ENCODE data around the gene TIMP4.

TIMP4 gene

DNA sequence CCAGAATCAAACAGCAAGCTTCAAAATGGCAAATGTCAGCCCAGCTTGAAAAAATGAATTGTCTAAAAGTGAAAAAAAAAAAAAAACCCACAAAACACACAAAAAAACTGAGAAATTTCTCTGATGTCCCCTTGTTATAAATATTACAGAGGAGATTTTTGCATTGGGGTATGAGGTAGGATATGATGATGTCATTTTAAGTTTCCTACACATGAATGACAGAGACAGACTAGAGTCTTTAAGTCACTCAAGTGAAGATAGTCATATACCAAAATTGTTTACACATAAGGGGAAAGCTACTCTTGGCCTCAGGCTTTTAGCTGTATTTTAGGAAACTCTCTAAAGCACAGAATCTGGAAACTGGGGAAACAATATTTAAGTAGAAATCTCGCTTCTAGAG lies 32.9 kb downstream of the TIMP4 start:
- Histone ChIP-seq H3K27ac (no peak overlapping the region), H3K4me3 (no peak overlapping the region)
- DNase-seq (ENCODE audit: low spot score): no peak
- TF ChIP-seq, protein P1, sequence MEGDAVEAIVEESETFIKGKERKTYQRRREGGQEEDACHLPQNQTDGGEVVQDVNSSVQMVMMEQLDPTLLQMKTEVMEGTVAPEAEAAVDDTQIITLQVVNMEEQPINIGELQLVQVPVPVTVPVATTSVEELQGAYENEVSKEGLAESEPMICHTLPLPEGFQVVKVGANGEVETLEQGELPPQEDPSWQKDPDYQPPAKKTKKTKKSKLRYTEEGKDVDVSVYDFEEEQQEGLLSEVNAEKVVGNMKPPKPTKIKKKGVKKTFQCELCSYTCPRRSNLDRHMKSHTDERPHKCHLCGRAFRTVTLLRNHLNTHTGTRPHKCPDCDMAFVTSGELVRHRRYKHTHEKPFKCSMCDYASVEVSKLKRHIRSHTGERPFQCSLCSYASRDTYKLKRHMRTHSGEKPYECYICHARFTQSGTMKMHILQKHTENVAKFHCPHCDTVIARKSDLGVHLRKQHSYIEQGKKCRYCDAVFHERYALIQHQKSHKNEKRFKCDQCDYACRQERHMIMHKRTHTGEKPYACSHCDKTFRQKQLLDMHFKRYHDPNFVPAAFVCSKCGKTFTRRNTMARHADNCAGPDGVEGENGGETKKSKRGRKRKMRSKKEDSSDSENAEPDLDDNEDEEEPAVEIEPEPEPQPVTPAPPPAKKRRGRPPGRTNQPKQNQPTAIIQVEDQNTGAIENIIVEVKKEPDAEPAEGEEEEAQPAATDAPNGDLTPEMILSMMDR (IDR thresholded peaks at IDR 0.05): no peak

DNA sequence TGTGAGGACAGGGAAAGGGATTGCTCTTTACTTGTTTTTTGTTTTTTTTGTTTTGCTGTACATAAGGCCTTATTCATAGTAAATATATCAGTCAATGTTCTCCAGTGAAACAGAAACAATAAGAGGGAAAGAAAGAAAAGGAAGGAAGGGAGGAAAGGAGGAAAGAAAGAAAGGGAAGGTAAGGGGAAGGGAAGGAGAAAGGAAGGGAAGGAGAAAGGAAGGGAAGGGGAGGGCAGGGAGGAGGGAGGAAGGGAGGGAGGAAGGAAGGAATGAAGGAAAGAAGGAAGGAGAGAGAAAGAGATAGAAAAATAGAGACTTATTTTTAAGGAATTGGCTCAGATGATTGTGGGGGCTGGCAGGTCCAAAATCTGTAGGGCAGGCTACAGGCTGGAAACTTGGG lies 37.2 kb downstream of the TIMP4 start:
- H3K4me3 ChIP-seq: no peak overlapping the region
- H3K27ac ChIP-seq: no peak overlapping the region
- TF ChIP-seq, protein P1 (IDR thresholded peaks at IDR 0.05): no peak
- DNase-seq (ENCODE audit: low spot score): no peak

DNA sequence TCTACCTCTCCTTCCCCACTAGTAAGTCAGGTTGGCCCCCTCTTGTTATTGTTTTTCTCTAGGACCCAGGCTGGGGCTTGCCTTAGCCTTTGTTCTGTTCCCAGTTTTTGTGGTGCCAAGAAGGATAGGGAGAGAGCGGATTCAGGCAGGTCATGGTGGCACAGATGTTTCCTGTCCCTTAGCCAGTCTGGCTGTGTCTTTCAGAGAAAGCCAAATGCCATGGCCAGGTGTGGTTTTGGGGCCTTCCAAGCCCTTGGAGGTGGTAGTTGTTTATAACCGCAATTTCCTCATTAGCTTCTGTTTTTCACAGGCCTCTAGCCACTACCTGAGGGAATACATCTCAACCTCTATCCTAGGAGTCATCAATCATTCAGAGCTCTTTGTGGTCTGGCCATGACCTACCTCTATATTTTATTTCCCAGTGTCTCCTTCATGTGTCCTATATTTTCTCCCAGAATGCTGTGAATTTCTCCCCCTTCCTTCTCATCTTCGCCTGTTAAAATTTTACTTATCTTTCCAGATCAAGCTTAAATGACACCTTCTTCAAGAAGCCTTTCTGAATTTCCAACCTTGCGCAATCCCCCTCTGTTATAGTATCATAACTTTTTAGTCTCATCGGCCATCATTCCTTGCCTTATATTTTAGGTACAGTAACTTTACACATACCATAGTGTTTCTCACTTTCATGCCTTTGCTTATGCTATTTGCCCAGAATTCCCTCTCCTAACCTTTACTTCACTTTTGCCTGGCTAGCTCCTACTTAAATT lies 38.2 kb downstream of the TIMP4 start:
- TF ChIP-seq, protein P1 (IDR thresholded peaks at IDR 0.05): no peak
- no peak for DNase-seq (ENCODE audit: low spot score)
- no peak overlapping the region for H3K27ac ChIP-seq
- no peak overlapping the region for H3K4me3 ChIP-seq

DNA sequence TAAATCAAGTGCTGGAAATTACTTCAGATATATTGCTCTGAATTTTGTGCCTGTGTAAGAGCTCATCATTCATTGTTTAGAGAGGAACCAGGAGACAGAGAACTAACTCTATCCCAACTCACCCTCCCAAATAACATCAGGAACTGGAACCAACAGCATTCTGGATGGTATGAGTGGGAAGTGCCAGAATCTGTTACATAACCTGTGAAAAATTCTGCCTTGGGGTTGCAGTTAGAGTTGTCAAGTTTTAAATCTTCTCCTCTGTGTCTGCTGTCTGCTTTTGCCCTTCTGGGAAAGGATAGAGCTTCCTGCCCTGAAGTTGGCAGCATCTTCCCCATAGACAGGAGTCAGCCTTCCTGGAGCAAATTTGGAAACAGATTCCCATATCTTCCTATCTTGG lies 41.2 kb downstream of the TIMP4 start:
- Histone ChIP-seq H3K4me3 (no peak overlapping the region), H3K27ac (no peak overlapping the region)
- TF ChIP-seq, protein P1 (IDR thresholded peaks at IDR 0.05): no peak
- DNase-seq (ENCODE audit: low spot score): no peak

DNA sequence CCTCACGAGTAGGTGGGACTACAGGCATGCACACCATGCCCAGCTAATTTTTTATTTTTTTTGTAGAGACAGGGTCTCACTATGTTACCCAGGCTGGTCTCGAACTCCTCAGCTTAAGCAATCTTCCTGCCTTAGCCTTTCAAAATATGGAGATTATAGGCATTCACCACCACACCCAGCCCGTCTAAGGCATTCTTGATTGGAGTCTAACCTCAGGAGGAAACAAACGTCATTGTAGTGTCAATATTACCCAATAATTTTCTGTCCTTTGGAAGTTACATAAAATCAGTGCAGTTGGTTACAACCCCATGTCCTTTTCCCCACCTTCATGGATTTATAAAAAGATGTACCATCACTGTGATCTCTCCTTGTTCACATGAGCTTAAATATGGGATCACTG lies 41.8 kb downstream of the TIMP4 start:
- no peak for DNase-seq (ENCODE audit: low spot score)
- Histone ChIP-seq H3K4me3 (no peak overlapping the region), H3K27ac (no peak overlapping the region)
- TF ChIP-seq, protein P1 (IDR thresholded peaks at IDR 0.05): no peak

DNA sequence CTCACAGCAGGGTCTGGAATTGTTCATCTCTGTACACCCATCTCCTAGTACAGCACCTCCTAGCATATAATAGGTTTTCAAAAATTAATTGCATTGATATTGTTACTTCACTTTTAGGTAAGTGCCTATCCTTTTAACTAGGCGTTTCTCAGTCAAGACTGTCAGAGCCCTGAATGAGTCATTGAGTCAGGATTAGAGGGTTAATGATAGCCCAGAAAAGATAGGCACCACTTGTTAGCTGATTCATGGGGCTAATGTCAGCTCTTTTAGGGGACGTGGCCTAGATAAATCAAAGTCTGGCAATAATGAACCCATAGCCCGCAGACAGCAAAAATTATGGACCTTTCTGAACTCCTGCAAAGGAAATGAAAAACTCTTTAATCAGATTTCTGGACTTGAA lies 42.9 kb downstream of the TIMP4 start:
- no peak overlapping the region for H3K27ac ChIP-seq
- DNase-seq (ENCODE audit: low spot score): no peak
- no peak overlapping the region for H3K4me3 ChIP-seq
- TF ChIP-seq, protein P1 (IDR thresholded peaks at IDR 0.05): no peak

DNA sequence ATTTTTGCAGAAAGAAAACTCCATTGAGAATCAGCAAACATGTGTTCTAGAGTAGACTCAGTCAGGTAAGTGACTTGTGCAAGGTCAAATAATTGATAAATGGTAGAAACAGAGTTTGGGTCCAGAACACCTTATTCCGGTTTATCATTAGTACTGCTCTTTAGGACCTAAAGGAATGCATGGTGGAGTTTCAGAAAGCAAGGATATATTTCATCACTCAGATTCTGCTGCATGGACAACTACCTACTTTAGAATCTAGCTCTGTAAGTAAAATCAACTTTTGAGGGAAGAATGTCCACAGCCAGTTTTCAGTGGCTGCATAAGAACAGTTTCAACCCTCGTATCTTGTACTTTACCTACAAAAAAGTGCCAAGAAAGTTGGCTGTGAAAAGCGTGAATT lies 43.6 kb downstream of the TIMP4 start:
- H3K4me3 ChIP-seq: no peak overlapping the region

More for the DNA sequence above, 43.6 kb downstream of the TIMP4 start:
- no peak for DNase-seq (ENCODE audit: low spot score)
- H3K27ac ChIP-seq: no peak overlapping the region
- TF ChIP-seq, protein P1 (IDR thresholded peaks at IDR 0.05): no peak

Data from coronary artery (tissue), 2 donors.